Liver (tissue), 9 donors: ENCODE measurements around the gene RAD50. TPM values are rescaled to one million over a fixed set of nuclear protein-coding genes. Genes with fewer than 3 reads are reported as not detected.

Experiments
- DNase-seq: peaks from one replicate; pipeline ENCODE4 v3.0.0-alpha.2; 2017; ENCODE audit warnings: low spot score
- H3K27ac ChIP-seq, 2 donors: one replicate each; pipeline ENCODE4 v1.7.0; 2013; ENCODE audit warnings: inconsistent platforms in 2 of 2, low read length in 2 of 2, control low read depth in 1 of 2, low read depth in 1 of 2, mild to moderate bottlenecking in 1 of 2
- H3K27me3 ChIP-seq, 4 donors: one replicate each; pipeline versions ENCODE4 v1.6.1 to v1.7.0; 2013; ENCODE audit warnings: low read length in 3 of 4, inconsistent platforms in 1 of 4, mild to moderate bottlenecking in 1 of 4, moderate library complexity in 1 of 4; ENCODE audit not compliant: control insufficient read depth in 4 of 4, insufficient read depth in 4 of 4
- H3K36me3 ChIP-seq, 4 donors: one replicate each; pipeline versions ENCODE4 v1.6.1 to v1.7.0; 2013; ENCODE audit warnings: low read length in 3 of 4, mild to moderate bottlenecking in 3 of 4, low read depth in 1 of 4, moderate library complexity in 1 of 4; ENCODE audit not compliant: control insufficient read depth in 4 of 4, insufficient read depth in 3 of 4
- H3K4me1 ChIP-seq, 4 donors: one replicate each; pipeline versions ENCODE4 v1.6.1 to v1.7.0; 2013; ENCODE audit warnings: low read length in 3 of 4, mild to moderate bottlenecking in 3 of 4, moderate library complexity in 1 of 4; ENCODE audit not compliant: control insufficient read depth in 4 of 4, insufficient read depth in 4 of 4
- H3K4me3 ChIP-seq, 3 donors: one replicate each; pipeline versions ENCODE4 v1.6.1 to v1.7.0; 2013; ENCODE audit warnings: low read length in 3 of 3, control low read depth in 1 of 3, low read depth in 1 of 3, mild to moderate bottlenecking in 1 of 3
- H3K9ac ChIP-seq, 2 donors: one replicate each; pipeline ENCODE4 v1.7.0; 2013; ENCODE audit warnings: low read length in 2 of 2, mild to moderate bottlenecking in 2 of 2, moderate library complexity in 2 of 2, control low read depth in 1 of 2, low read depth in 1 of 2
- H3K9me3 ChIP-seq, 4 donors: one replicate each; pipeline versions ENCODE4 v1.6.1 to v1.7.0; 2013; ENCODE audit warnings: low read length in 3 of 4; ENCODE audit not compliant: control insufficient read depth in 4 of 4
- ATF3 ChIP-seq: IDR thresholded peaks from 2 replicates; pipeline ENCODE4 v1.6.1; 2016; ENCODE audit warnings: antibody characterized with exemption
- EGR1 ChIP-seq, 2 donors: IDR thresholded peaks; 2 replicates each; pipeline ENCODE4 v1.6.1; 2016 to 2018; ENCODE audit warnings: antibody characterized with exemption in 2 of 2, low read depth in 2 of 2
- FOXA1 ChIP-seq: IDR thresholded peaks from 2 replicates; pipeline ENCODE4 v1.6.1; 2016; ENCODE audit warnings: antibody characterized with exemption
- FOXA2 ChIP-seq: IDR thresholded peaks from 2 replicates; pipeline ENCODE4 v1.6.1; 2016; ENCODE audit warnings: antibody characterized with exemption
- GABPA ChIP-seq, 2 donors: IDR thresholded peaks in 1 of 2; conservative IDR thresholded peaks in 1 of 2; 2 replicates each; pipeline ENCODE4 v1.6.1; 2016; ENCODE audit warnings: antibody characterized with exemption in 2 of 2, mild to moderate bottlenecking in 1 of 2, moderate library complexity in 1 of 2
- HNF4A ChIP-seq, 2 donors: conservative IDR thresholded peaks; 2 replicates each; pipeline ENCODE4 v1.6.1; 2016; ENCODE audit warnings: antibody characterized with exemption in 2 of 2, mild to moderate bottlenecking in 2 of 2
- HNF4G ChIP-seq: IDR thresholded peaks from 2 replicates; pipeline ENCODE4 v1.6.1; 2016; ENCODE audit warnings: antibody characterized with exemption
- JUND ChIP-seq, 2 donors: IDR thresholded peaks; 2 replicates each; pipeline ENCODE4 v1.6.1; 2016; ENCODE audit warnings: antibody characterized with exemption in 2 of 2
- NR2F2 ChIP-seq: IDR thresholded peaks from 2 replicates; pipeline ENCODE4 v1.6.1; 2016; ENCODE audit warnings: antibody characterized with exemption
- RAD21 ChIP-seq, 2 donors: IDR thresholded peaks; 2 replicates each; pipeline ENCODE4 v1.6.1; 2016; ENCODE audit warnings: antibody characterized with exemption in 2 of 2, mild to moderate bottlenecking in 2 of 2
- RXRA ChIP-seq, 2 donors: IDR thresholded peaks; 2 replicates each; pipeline ENCODE4 v1.6.1; 2017 to 2018; ENCODE audit warnings: antibody characterized with exemption in 2 of 2, mild to moderate bottlenecking in 1 of 2
- SP1 ChIP-seq: IDR thresholded peaks from 2 replicates; pipeline ENCODE4 v1.6.1; 2018; ENCODE audit warnings: antibody characterized with exemption, mild to moderate bottlenecking
- TAF1 ChIP-seq: conservative IDR thresholded peaks from 2 replicates; pipeline ENCODE4 v1.6.1; 2016; ENCODE audit warnings: antibody characterized with exemption, mild to moderate bottlenecking
- YY1 ChIP-seq: IDR thresholded peaks from 2 replicates; pipeline ENCODE4 v1.6.1; 2016; ENCODE audit warnings: antibody characterized with exemption, mild to moderate bottlenecking
- ZBTB33 ChIP-seq: IDR thresholded peaks from 2 replicates; pipeline ENCODE4 v1.6.1; 2016; ENCODE audit warnings: antibody characterized with exemption
- WGBS: extraction: QIAGEN DNeasy Blood & Tissue Kit; methylation state at CpG from one replicate; pipeline ENCODE4 v1.1.7; 2013; 5-methylcytosine and 5-hydroxymethylcytosine counted together
- polyA plus RNA-seq, 2 donors: library from polyadenylated mRNA; stranded (reverse) in 1 of 2; unstranded in 1 of 2; fragments of 200-250 nt in 1 of 2; fragments of >200 nt in 1 of 2; fragmentation: Nextera tagmentation in 1 of 2; extraction: Ambion mirVana in 1 of 2; gene quantifications; one replicate each; pipeline versions ENCODE4 v1.2.1 to v1.2.3, GENCODE V29; 2013 to 2015
- total RNA-seq, 2 donors: library from RNA; depleted of rRNA; stranded (reverse); fragments of >200 nt; gene quantifications; one replicate each; pipeline ENCODE4 v1.2.3, GENCODE V29; 2014
- TF ChIP-seq, protein P1 (sequence below): fragments of 150-350 bp; IDR thresholded peaks from 2 replicates; pipeline ENCODE4 v1.5.1; 2017; ENCODE audit warnings: improper control_type of control experiment, low read depth, low read length; ENCODE audit not compliant: missing input control
- TF ChIP-seq, protein P2 (sequence below): IDR thresholded peaks from 2 replicates; pipeline ENCODE4 v1.6.1; 2016; ENCODE audit warnings: antibody characterized with exemption, mild to moderate bottlenecking
- TF ChIP-seq, protein P3 (sequence below): IDR thresholded peaks from 2 replicates; pipeline ENCODE4 v1.6.1; 2016; ENCODE audit warnings: antibody characterized with exemption
- donor health status: healthy.
- donor health status: healthy.
- donor health status: healthy.
- donor health status: healthy.
- donor health status: healthy.

Gene RAD50
- total and polyA plus RNA-seq, 4 donors, result 6.1 to 18.7 (median 14.9) TPM

- TF ChIP-seq, protein P1, sequence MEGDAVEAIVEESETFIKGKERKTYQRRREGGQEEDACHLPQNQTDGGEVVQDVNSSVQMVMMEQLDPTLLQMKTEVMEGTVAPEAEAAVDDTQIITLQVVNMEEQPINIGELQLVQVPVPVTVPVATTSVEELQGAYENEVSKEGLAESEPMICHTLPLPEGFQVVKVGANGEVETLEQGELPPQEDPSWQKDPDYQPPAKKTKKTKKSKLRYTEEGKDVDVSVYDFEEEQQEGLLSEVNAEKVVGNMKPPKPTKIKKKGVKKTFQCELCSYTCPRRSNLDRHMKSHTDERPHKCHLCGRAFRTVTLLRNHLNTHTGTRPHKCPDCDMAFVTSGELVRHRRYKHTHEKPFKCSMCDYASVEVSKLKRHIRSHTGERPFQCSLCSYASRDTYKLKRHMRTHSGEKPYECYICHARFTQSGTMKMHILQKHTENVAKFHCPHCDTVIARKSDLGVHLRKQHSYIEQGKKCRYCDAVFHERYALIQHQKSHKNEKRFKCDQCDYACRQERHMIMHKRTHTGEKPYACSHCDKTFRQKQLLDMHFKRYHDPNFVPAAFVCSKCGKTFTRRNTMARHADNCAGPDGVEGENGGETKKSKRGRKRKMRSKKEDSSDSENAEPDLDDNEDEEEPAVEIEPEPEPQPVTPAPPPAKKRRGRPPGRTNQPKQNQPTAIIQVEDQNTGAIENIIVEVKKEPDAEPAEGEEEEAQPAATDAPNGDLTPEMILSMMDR, result no peak
- TF ChIP-seq HNF4G, result no peak
Measured at GRCh38 chr5:132655821-132656773, 99.3 kb downstream of the RAD50 start (continued).

DNA sequence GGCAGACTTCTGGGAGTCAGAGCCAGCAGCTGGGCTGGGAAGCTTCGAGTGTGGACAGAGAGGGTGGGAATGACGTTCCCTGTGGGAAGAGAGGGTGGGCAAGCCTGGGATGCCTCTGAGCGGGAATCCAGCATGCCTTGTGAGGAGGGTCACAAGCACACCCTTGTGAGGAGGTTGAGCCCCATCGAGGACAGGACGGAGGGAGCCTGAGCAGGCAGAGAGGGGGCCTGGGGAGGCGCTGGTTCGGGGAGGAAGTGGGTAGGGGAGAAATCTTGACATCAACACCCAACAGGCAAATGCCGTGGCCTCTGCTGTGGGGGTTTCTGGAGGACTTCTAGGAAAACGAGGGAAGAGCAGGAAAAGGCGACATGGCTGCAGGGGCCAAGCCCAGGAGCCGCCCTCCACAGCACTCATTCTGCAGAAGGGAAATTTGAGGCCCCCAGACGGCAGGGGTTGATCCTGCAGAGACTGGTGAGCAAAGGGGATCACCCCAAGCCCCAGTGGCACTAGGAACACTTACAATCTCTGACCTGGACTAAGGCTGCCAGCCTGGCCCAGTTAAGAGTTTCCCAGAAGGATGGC lies 100.1 kb downstream of the RAD50 start:
- DNase-seq, result peak; percentile 30
- H3K27me3 ChIP-seq, result peaks cover 0 to 6% (median 2%) of the 10 kb centered on the region in 4 donors
- TF ChIP-seq YY1 (no peak), HNF4G (no peak), EGR1 (IDR thresholded peaks at IDR 0.05; ENCODE audit: low read depth in 2 of 2) (no peak), RXRA (IDR thresholded peaks at IDR 0.05) (no peak), FOXA1 (no peak), ZBTB33 (no peak), HNF4A (conservative IDR thresholded peaks at IDR 0.05) (no peak), SP1 (no peak), JUND (IDR thresholded peaks at IDR 0.05) (no peak), RAD21 (IDR thresholded peaks at IDR 0.05) (no peak), ATF3 (no peak), FOXA2 (no peak), GABPA (IDR thresholded peaks at IDR 0.05 in 1 of 2, conservative IDR thresholded peaks at IDR 0.05 in 1 of 2) (no peak), TAF1 (no peak), NR2F2 (no peak)
- TF ChIP-seq, protein P2, sequence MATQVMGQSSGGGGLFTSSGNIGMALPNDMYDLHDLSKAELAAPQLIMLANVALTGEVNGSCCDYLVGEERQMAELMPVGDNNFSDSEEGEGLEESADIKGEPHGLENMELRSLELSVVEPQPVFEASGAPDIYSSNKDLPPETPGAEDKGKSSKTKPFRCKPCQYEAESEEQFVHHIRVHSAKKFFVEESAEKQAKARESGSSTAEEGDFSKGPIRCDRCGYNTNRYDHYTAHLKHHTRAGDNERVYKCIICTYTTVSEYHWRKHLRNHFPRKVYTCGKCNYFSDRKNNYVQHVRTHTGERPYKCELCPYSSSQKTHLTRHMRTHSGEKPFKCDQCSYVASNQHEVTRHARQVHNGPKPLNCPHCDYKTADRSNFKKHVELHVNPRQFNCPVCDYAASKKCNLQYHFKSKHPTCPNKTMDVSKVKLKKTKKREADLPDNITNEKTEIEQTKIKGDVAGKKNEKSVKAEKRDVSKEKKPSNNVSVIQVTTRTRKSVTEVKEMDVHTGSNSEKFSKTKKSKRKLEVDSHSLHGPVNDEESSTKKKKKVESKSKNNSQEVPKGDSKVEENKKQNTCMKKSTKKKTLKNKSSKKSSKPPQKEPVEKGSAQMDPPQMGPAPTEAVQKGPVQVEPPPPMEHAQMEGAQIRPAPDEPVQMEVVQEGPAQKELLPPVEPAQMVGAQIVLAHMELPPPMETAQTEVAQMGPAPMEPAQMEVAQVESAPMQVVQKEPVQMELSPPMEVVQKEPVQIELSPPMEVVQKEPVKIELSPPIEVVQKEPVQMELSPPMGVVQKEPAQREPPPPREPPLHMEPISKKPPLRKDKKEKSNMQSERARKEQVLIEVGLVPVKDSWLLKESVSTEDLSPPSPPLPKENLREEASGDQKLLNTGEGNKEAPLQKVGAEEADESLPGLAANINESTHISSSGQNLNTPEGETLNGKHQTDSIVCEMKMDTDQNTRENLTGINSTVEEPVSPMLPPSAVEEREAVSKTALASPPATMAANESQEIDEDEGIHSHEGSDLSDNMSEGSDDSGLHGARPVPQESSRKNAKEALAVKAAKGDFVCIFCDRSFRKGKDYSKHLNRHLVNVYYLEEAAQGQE, result no peak
- TF ChIP-seq, protein P1, result no peak
- TF ChIP-seq, protein P3, sequence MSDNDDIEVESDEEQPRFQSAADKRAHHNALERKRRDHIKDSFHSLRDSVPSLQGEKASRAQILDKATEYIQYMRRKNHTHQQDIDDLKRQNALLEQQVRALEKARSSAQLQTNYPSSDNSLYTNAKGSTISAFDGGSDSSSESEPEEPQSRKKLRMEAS, result no peak
- no peak overlapping the region for H3K9ac ChIP-seq
- no peak overlapping the region for H3K4me3 ChIP-seq
- no peak overlapping the region for H3K27ac ChIP-seq
- WGBS, result 72% methylated on average over 12 of the region's 12 CpGs
- no peaks in the 10 kb centered on the region for H3K9me3 ChIP-seq
- H3K4me1 ChIP-seq, result peaks cover 0 to 12% (median 6%) of the 10 kb centered on the region in 4 donors
- H3K36me3 ChIP-seq, result no peaks in the 10 kb centered on the region
